H9 (cell line): Measurements from ENCODE around the gene UBE3C. TPM values are rescaled to one million over a fixed set of nuclear protein-coding genes. Genes with fewer than 3 reads are reported as not detected.

Experiments
- DNase-seq: peaks from one replicate; pipeline ENCODE4 v3.0.0-alpha.2; 2017
- H2AFZ ChIP-seq: one replicate; pipeline ENCODE4 v1.6.1; 2013; ENCODE audit warnings: mild to moderate bottlenecking, low read length, control low read depth, moderate library complexity
- H2AK5ac ChIP-seq: 2 replicates; pipeline ENCODE4 v1.6.1; 2013; ENCODE audit warnings: low read length, control low read depth, mixed read lengths; ENCODE audit not compliant: insufficient read length
- H2BK120ac ChIP-seq: one replicate; pipeline ENCODE4 v1.6.1; 2013; ENCODE audit warnings: low read depth, mild to moderate bottlenecking, low read length, control low read depth, inconsistent platforms; ENCODE audit not compliant: poor library complexity, severe bottlenecking
- H2BK12ac ChIP-seq: 2 replicates; pipeline ENCODE4 v1.6.1; 2013; ENCODE audit warnings: low read length, control low read depth, mixed read lengths, low read depth; ENCODE audit not compliant: insufficient read length
- H2BK15ac ChIP-seq: 2 replicates; pipeline ENCODE4 v1.6.1; 2013; ENCODE audit warnings: low read depth, low read length, control low read depth
- H2BK20ac ChIP-seq: one replicate; pipeline ENCODE4 v1.6.1; 2013; ENCODE audit warnings: low read depth, mild to moderate bottlenecking, low read length, control low read depth, inconsistent platforms; ENCODE audit not compliant: poor library complexity, severe bottlenecking
- H2BK5ac ChIP-seq: 2 replicates; pipeline ENCODE4 v1.6.1; 2013; ENCODE audit warnings: low read length, control low read depth, mixed read lengths; ENCODE audit not compliant: insufficient read length
- H3K14ac ChIP-seq: 2 replicates; pipeline ENCODE4 v1.6.1; 2013; ENCODE audit warnings: low read length, control low read depth; ENCODE audit not compliant: insufficient read depth
- H3K18ac ChIP-seq: 2 replicates; pipeline ENCODE4 v1.6.1; 2013; ENCODE audit warnings: low read depth, mild to moderate bottlenecking, mixed read lengths, low read length, control low read depth; ENCODE audit not compliant: insufficient read length
- H3K23ac ChIP-seq: 2 replicates; pipeline ENCODE4 v1.6.1; 2013; ENCODE audit warnings: low read length, control low read depth, mixed read lengths, low read depth; ENCODE audit not compliant: insufficient read length
- H3K23me2 ChIP-seq: 2 replicates; pipeline ENCODE4 v1.6.1; 2013; ENCODE audit warnings: low read depth, mild to moderate bottlenecking, mixed read lengths, low read length, control low read depth; ENCODE audit not compliant: insufficient read length, poor library complexity, severe bottlenecking
- H3K27ac ChIP-seq: 2 replicates; pipeline ENCODE4 v1.5.1; 2013; ENCODE audit warnings: low read length, control low read depth, mixed read lengths, low read depth; ENCODE audit not compliant: insufficient read length
- H3K27me3 ChIP-seq: 2 replicates; pipeline ENCODE4 v1.6.1; 2013; ENCODE audit warnings: low read length, control low read depth, inconsistent platforms; ENCODE audit not compliant: insufficient read depth
- H3K4ac ChIP-seq: 2 replicates; pipeline ENCODE4 v1.6.1; 2013; ENCODE audit warnings: low read depth, mild to moderate bottlenecking, control low read depth, inconsistent platforms, low read length, moderate library complexity
- H3K4me1 ChIP-seq: 2 replicates; pipeline ENCODE4 v1.6.1; 2013; ENCODE audit warnings: low read length, control low read depth, inconsistent platforms; ENCODE audit not compliant: insufficient read depth
- H3K4me2 ChIP-seq: 2 replicates; pipeline ENCODE4 v1.6.1; 2013; ENCODE audit warnings: low read length, control low read depth, mixed read lengths; ENCODE audit not compliant: insufficient read length, insufficient read depth
- H3K56ac ChIP-seq: 2 replicates; pipeline ENCODE4 v1.6.1; 2013; ENCODE audit warnings: low read depth, mild to moderate bottlenecking, mixed read lengths, low read length, control low read depth; ENCODE audit not compliant: insufficient read length
- H3K79me1 ChIP-seq: 2 replicates; pipeline ENCODE4 v1.6.1; 2013; ENCODE audit warnings: low read depth, mild to moderate bottlenecking, moderate library complexity, low read length, control low read depth, inconsistent platforms; ENCODE audit not compliant: insufficient read depth, poor library complexity, severe bottlenecking
- H3K79me2 ChIP-seq: 2 replicates; pipeline ENCODE4 v1.6.1; 2013; ENCODE audit warnings: low read length, control low read depth, inconsistent platforms; ENCODE audit not compliant: insufficient read depth
- H3K9ac ChIP-seq: 2 replicates; pipeline ENCODE4 v1.6.1; 2013; ENCODE audit warnings: low read length, control low read depth, mixed read lengths; ENCODE audit not compliant: insufficient read length; ENCODE audit errors: extremely low read depth
- H3K9me3 ChIP-seq: one replicate; pipeline ENCODE4 v1.6.1; 2013; ENCODE audit warnings: low read depth, low read length, inconsistent platforms; ENCODE audit not compliant: control insufficient read depth
- H3T11ph ChIP-seq: one replicate; pipeline ENCODE4 v1.6.1; 2013; ENCODE audit warnings: mild to moderate bottlenecking, low read length, control low read depth, inconsistent platforms
- H4K20me1 ChIP-seq: one replicate; pipeline ENCODE4 v1.6.1; 2013; ENCODE audit not compliant: control insufficient read depth, insufficient read length, insufficient read depth
- H4K5ac ChIP-seq: 2 replicates; pipeline ENCODE4 v1.6.1; 2013; ENCODE audit warnings: low read depth, mild to moderate bottlenecking, mixed read lengths, low read length, control low read depth; ENCODE audit not compliant: insufficient read length
- H4K8ac ChIP-seq: replicated peaks from 2 replicates; pipeline ENCODE4 v1.6.1; 2013; ENCODE audit warnings: low read length, control low read depth, mixed read lengths, low read depth; ENCODE audit not compliant: insufficient read length
- H4K91ac ChIP-seq: 2 replicates; pipeline ENCODE4 v1.6.1; 2013; ENCODE audit warnings: low read depth, mild to moderate bottlenecking, moderate library complexity, mixed read lengths, low read length, control low read depth; ENCODE audit not compliant: insufficient read length
- H3K27ac Mint-ChIP-seq, 3 experiments: 2 replicates in 2 of 3; 3 replicates in 1 of 3; pipeline ENCODE4 v1.8.0; 2020 to 2021; ENCODE audit warnings: mixed read lengths in 3 of 3, mild to moderate bottlenecking in 1 of 3, moderate library complexity in 1 of 3
- H3K27me3 Mint-ChIP-seq: 2 replicates; pipeline ENCODE4 v1.8.0; 2021; ENCODE audit warnings: low read depth, mild to moderate bottlenecking, moderate library complexity, mixed read lengths
- H3K36me3 Mint-ChIP-seq, 3 experiments: 2 replicates in 2 of 3; 3 replicates in 1 of 3; pipeline ENCODE4 v1.8.0; 2020 to 2021; ENCODE audit warnings: low read depth in 3 of 3, mixed read lengths in 3 of 3; ENCODE audit not compliant: insufficient read depth in 1 of 3
- H3K4me1 Mint-ChIP-seq, 2 experiments: 2 replicates each; pipeline ENCODE4 v1.8.0; 2020; ENCODE audit warnings: mixed read lengths in 2 of 2
- H3K4me3 Mint-ChIP-seq, 2 experiments: 2 replicates in 1 of 2; 3 replicates in 1 of 2; pipeline ENCODE4 v1.8.0; 2020 to 2021; ENCODE audit warnings: mild to moderate bottlenecking in 2 of 2, mixed read lengths in 2 of 2, moderate library complexity in 1 of 2
- H3K9me3 Mint-ChIP-seq, 2 experiments: 2 replicates in 1 of 2; 3 replicates in 1 of 2; pipeline ENCODE4 v1.8.0; 2020; ENCODE audit warnings: mild to moderate bottlenecking in 2 of 2, mixed read lengths in 2 of 2, moderate library complexity in 1 of 2
- CTCF ChIP-seq: fragments of 200-600 bp; sonication (generic); conservative IDR thresholded peaks from 3 replicates; pipeline ENCODE4 v1.8.0; 2021; ENCODE audit warnings: antibody characterized with exemption, mild to moderate bottlenecking
- WGBS: extraction: QIAGEN DNeasy Blood & Tissue Kit; methylation state at CpG from one replicate; pipeline ENCODE4 v1.1.7; 2013; ENCODE audit warnings: missing lambda C conversion rate, low lambda C conversion rate, mixed read lengths; ENCODE audit not compliant: insufficient read length; ENCODE audit errors: extremely low coverage; 5-methylcytosine and 5-hydroxymethylcytosine counted together
- total RNA-seq: library from RNA; stranded (reverse); gene quantifications from 2 replicates; pipeline ENCODE4 v1.2.1, GENCODE V29; 2021

UBE3C gene
- total RNA-seq, 1 experiment from 2014 or later: 63.3 TPM

GRCh38 chr7:157224627-157225026 is 85.9 kb downstream of the UBE3C start:
- Histone ChIP-seq H4K91ac (no peak overlapping the region), H2AFZ (no peak overlapping the region), H4K20me1 (no peaks in the 10 kb centered on the region), H2BK120ac (no peak overlapping the region), H3K4me1 (no peaks in the 10 kb centered on the region), H3K9me3 (no peaks in the 10 kb centered on the region), H3K23ac (no peak overlapping the region), H2BK5ac (no peak overlapping the region), H3K79me1 (no peaks in the 10 kb centered on the region), H3K9ac (no peak overlapping the region), H2BK20ac (no peak overlapping the region), H3T11ph (no peak overlapping the region), H3K27ac (no peak overlapping the region), H3K27me3 (no peaks in the 10 kb centered on the region), H2BK15ac (no peak overlapping the region), H3K4ac (no peak overlapping the region), H3K4me2 (no peak overlapping the region), H4K5ac (no peak overlapping the region), H4K8ac (no peak overlapping the region), H3K79me2 (no peaks in the 10 kb centered on the region), H3K18ac (no peak overlapping the region), H2BK12ac (no peak overlapping the region), H3K23me2 (no peaks in the 10 kb centered on the region), H3K14ac (no peak overlapping the region), H2AK5ac (no peak overlapping the region), H3K56ac (no peak overlapping the region)
- H3K9me3 Mint-ChIP-seq: no peaks in the 10 kb centered on the region
- H3K4me3 Mint-ChIP-seq: no peak overlapping the region
- H3K4me1 Mint-ChIP-seq: no peaks in the 10 kb centered on the region
- DNase-seq: no peak
- no CpG with 5 or more reads among the region's 4 CpGs for WGBS
- no peaks in the 10 kb centered on the region for H3K27me3 Mint-ChIP-seq
- H3K27ac Mint-ChIP-seq: peak overlapping the region in 1 of 3 experiments; percentile 14; a peak in 1 of 7 replicates
- H3K36me3 Mint-ChIP-seq: peaks cover 16 to 71% (median 44%) of the 10 kb centered on the region in 3 experiments; a peak in 6 of 7 replicates
- TF ChIP-seq CTCF: no peak
